Peyer's patch (tissue), 4 donors: ENCODE measurements around the gene PRICKLE3.

Experiments
- POLR2A ChIP-seq, 2 donors: fragments of 450-650 bp; IDR thresholded peaks; one replicate each; pipeline ENCODE4 v1.5.1; 2017; ENCODE audit warnings: antibody characterized with exemption in 2 of 2, mild to moderate bottlenecking in 2 of 2, moderate library complexity in 2 of 2
- TF ChIP-seq, protein P1 (sequence below), 6 experiments: fragments of 450-650 bp in 4 of 6; fragments of 200-600 bp in 2 of 6; sonication (generic) in 1 of 6; IDR thresholded peaks; one replicate each; pipeline ENCODE4 v1.5.1; 2017 to 2019; ENCODE audit warnings: antibody characterized with exemption in 6 of 6, mild to moderate bottlenecking in 3 of 6, moderate library complexity in 1 of 6

DNA sequence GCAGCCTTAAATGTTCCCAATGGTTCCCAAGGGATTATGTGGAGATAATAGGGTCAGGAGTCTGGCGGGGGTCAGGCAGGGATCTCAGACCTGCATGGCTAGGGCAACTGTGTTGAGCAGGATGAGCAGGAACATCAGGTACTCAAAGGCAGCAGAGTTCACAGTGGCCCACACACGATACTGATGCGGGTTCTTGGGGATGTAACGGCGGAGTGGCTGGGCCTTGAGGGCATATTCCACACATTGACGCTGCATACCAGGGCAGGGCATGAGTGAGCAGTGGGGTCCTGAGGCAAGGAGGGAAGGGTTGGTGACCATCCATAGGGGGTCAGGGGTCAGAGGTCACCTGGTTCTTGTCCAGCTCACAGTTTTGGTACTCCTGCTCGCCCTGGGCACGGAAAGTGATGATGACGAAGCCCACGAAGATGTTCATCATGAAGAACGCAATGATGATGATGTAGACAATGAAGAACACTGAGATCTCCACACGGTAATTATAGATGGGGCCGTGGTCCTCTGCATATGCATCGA lies 28.9 kb upstream of the PRICKLE3 start:
- no peak for TF ChIP-seq POLR2A (IDR thresholded peaks at IDR 0.05)
- TF ChIP-seq, protein P1, sequence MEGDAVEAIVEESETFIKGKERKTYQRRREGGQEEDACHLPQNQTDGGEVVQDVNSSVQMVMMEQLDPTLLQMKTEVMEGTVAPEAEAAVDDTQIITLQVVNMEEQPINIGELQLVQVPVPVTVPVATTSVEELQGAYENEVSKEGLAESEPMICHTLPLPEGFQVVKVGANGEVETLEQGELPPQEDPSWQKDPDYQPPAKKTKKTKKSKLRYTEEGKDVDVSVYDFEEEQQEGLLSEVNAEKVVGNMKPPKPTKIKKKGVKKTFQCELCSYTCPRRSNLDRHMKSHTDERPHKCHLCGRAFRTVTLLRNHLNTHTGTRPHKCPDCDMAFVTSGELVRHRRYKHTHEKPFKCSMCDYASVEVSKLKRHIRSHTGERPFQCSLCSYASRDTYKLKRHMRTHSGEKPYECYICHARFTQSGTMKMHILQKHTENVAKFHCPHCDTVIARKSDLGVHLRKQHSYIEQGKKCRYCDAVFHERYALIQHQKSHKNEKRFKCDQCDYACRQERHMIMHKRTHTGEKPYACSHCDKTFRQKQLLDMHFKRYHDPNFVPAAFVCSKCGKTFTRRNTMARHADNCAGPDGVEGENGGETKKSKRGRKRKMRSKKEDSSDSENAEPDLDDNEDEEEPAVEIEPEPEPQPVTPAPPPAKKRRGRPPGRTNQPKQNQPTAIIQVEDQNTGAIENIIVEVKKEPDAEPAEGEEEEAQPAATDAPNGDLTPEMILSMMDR (IDR thresholded peaks at IDR 0.05) = no peak
